Stimulated activated CD8-positive, alpha-beta memory T cell treated with anti-CD3 and anti-CD28 coated beads, Interleukin-12 subunit alpha, Interleukin-12 subunit beta, amount 100 ng/mL, for 24 hours (primary cell): ENCODE measurements around the gene LTC4S.

Source experiments
- DNase-seq: peaks from one replicate; pipeline ENCODE4 v3.0.0-alpha.2; 2020; ENCODE audit errors: extremely low read depth

Gene LTC4S

GRCh38 chr5:179812135-179812825, 18.5 kb downstream of the LTC4S start:
- no peak for DNase-seq

DNA sequence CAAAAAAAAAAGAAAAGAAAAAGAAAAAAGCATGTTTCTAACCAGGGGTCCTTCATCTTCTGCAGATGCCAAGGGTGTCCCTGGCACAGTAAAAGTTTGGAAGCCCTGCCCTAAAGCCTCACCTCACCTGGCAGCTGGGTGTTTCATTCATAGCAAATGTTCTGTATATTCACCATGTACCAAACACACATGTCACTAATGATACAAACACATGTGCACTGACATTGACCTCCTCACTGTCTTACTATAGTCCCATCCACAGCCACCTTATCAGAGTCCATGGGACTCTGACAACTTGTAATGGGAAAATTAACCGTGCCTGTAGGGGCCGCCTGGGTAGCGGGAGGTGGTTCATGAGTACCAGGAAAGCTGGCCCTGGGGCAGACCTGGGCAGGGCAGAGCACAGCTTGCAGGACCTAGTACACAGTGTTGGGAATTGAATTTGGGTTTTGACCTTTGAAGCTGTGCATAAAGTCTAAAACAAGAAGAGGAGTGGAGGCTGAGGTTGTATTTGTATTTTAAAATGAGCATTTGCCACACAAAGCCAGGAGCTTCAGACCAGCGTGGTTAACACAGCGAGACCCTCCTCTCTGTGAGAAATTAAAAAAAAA, 19.3 kb downstream of the LTC4S start:
- DNase-seq: no peak

- DNase-seq: no peak
These were observed 20.3 kb downstream of the LTC4S start for GRCh38 chr5:179814090-179814489.

- DNase-seq: no peak
These were observed 21.9 kb downstream of the LTC4S start for GRCh38 chr5:179815491-179816249.

DNA sequence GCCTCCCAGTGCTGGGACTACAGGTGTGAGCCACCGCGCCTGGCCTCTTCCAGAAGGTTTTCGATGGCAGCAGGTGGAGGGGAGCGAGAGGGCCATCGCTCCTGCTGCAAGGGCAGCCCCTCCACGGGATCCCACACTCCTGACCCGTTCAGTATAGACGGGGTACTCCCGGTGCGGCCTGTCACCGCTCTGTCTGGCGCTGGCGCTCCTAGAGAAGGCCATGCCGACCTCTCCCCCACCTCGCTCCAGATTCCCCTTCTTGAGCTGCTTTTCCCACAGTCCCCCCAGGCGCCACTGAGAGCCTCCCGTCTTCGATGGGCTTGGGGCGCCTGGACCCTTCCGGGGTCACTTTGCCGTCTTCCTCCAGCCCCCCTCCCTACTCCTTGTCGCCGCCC, 22.6 kb downstream of the LTC4S start:
- DNase-seq: no peak

- no peak for DNase-seq
These were observed 23.1 kb downstream of the LTC4S start for GRCh38 chr5:179816796-179817469.

DNA sequence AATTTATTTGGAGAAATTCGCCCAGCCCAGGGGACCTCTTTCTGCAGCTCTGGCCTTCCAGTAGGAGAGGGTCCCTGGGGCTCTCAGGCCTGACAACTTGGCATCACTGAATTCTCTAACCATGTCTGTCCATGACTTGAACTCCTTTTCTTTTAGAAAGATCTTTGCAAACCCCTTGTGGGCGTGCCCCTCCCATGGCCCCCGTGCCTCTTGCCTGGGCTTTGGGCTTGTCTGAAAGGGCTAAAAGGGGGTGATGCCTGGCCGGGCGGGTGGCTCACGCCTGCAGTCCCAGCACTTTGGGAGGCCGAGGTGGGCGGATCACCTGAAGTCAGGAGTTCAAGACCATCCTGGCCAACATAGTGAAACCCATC, 23.7 kb downstream of the LTC4S start:
- no peak for DNase-seq

- DNase-seq: no peak
These were observed 24.3 kb downstream of the LTC4S start for GRCh38 chr5:179817890-179818745.

DNA sequence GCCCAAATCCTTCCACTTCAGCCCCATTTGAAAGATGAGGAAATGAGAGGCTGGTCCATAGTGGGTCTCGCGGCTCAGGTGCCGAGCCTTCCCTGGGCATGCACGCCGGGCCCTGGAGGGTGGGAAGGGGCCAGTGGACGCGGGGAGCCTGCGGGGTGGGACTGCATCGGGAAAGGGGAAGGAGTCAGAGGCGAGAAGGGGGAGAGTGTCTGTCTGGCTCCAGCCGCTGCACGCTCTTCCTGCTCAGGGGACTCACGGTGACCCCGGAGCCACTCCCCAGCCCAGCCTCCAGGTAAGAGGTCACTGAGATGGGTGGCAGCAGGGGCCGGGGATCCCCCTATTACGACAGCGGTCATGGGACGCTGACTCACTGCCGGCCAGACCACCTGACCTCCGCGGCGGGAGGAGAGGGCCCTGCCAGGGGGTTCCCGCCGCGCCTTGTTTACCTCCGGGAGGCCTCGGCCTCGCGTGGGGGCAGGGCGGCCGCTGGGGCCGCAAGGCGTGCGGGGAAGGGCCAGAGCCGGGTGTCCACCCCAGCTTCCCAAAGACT, 25.0 kb downstream of the LTC4S start:
- DNase-seq: peak; percentile 72

DNA sequence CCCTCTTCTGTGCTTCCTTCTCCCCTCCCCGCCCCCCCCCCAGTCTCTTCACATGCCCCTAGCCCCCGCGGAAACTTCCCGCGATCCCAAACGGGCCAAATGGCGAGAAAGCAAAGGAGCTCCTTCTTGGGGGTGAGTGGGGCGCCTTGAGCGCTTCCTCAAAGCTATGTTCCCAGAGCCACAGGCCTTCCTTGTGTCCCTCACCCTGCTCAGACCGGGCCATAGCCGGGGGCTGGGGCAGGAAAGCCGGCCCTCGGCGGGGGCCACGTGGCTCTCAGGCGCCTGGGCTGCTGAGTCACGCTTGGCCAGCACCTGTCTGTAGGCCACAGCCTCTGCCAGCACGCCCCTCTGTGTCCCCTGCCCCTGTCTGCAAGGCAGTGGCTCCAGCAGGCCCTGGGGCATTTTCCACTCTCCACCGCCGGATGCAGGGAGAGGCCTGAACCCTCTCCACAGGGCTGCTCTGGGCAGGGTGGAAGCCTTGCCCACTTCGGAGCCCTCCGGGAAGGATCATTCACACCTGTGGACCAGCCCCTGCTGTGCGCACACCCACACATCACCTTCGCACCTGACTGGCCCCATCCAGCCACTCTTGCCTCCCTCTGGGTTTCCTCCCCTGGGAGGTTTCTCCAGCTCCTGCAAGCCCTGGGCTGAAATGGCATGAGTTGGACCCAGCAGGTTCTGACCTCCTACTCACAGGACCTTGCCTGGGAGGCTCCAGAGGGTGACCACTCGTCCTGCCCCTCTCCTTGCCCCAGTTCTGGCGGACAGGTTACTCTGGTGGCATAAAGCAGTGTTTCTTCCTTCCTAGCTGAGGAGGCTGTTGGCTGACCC, 25.7 kb downstream of the LTC4S start:
- DNase-seq: no peak

DNA sequence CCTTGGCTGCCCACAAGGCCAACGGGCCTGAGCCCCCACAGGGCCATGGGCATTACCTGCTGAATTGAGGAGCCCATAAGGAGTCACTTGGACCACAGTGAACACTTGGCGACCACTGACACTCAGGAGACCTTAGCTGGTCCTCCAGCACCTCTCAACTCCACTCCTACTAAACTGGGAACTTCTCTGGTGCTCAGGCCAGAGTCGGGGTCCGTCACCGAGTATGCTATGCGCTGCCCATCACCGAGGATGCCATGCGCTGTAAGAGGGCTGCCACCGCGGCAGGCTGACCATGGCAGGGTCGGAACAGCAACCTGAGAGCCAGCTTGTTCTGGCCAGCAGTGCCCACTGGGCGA, 26.3 kb downstream of the LTC4S start:
- DNase-seq: no peak

- DNase-seq: no peak
These were observed 26.9 kb downstream of the LTC4S start, which contains the start of gene SQSTM1 for GRCh38 chr5:179820483-179821297. SQSTM1 (plus strand) TSS chr5:179820905; CDS start chr5:179820937, 32 bp downstream.

DNA sequence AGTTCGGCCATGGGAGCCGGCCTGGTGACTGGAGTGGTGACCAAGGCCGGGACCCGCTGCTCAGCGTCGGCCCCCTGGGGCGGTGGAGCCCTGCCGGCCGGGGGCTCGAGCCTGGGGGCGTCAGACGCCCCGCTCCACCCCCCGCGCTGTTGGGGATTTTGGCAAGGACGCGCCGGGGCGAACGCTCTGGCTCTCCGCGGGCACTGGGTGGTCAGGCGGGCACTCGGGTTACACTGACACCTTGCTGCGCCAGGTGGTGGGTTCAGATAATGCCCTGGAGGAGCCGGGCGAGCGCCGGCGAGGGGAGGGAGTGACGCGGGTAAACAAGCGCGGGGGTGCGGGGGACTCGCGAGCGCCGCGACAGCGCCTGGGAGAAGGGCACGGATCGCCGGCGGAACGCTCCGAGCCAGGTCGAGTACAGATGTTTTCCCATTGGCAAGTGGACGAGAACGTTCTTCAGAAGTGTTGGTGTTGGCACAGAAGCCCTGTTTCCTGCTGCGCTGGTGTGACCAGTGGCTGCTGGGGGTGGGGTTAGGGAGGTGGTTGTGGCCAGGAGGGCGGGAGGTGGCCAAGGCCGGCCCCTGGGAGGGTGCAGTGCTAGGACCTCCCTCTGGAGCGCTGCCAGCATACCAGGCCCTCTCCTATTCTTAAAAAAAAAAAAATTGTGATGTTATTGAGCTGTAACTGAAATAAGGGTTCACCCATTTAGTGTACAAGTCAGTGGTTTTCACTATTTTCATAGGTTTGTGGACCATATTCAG, 27.7 kb downstream of the LTC4S start:
- peak; percentile 61 for DNase-seq

- no peak for DNase-seq
These were observed 28.3 kb downstream of the LTC4S start for GRCh38 chr5:179822059-179822432.

DNA sequence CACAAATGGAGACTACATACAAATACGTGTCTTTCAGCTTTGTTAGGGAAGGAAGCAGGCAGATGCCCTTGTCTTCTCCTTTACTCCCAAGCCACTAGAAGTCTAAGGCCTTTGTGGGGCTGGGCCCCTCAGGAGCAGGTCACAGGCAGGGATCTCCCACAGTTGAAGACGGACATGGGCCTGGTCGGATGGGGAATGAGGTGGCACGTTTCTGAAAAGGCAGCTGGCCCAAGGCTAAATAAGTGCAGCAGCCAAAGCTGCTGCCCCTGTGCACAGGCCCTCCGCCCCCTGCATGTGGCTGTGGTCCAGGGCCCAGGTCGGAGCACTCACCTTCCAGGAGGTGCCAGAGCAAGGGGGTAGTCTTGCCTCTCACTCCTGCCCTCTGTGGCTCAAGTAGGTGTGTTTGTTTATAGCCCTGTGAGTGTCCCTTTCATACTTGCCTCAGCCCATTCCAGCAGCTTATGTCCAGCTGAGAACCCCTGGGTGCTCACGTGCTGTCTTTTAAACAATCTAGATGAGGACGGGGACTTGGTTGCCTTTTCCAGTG, 28.7 kb downstream of the LTC4S start:
- DNase-seq: no peak

DNA sequence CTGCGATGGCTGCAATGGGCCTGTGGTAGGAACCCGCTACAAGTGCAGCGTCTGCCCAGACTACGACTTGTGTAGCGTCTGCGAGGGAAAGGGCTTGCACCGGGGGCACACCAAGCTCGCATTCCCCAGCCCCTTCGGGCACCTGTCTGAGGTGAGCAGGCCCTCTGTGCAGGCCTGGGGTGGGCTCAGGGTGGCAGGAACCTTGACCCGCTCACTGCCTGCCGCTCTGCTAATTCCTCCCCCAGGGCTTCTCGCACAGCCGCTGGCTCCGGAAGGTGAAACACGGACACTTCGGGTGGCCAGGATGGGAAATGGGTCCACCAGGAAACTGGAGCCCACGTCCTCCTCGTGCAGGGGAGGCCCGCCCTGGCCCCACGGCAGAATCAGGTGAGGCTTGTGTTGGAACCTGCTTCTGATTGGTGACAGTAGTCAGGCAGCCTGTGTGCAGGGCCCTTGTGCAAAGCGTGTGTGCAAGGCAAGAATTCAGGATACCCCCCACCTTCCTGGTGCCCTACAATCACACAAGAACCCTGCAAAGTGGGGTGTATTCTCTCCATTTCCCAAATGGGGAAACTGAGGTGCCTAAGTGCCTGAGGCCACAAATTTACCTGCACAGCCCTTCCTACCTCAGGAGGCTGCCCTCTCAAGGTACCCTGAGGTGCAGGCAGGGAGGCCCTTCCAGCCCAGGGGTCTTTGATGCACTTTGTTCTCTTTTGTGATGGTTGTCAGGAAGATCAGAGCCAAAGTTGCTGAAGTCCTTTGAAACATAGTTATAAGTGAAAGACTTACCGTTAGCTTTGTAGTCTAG, 30.4 kb downstream of the LTC4S start:
- no peak for DNase-seq

DNA sequence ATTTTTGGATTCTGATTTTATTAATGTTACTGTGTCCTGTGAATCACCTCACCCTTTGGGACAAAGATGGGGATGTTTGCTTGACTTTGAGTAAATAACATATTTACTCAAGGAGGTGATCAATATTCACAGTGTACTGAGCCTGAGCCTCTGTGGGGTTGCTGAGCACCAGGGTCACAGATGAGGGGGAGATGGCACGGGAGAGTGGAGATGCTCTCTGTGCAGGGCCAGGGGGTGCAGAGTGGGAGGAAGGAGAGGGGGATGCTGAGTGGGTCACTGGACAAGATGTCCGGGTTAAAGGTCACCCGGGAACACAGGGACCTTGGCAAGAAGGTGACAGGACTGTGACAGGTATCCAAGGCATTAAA, 30.9 kb downstream of the LTC4S start:
- DNase-seq: no peak
